GM10266 (cell line): ENCODE measurements around the gene SUMO2.
"Not testable (repeated sequence)": the region's sequence is repeated elsewhere in the genome, so short reads cannot be mapped to it uniquely, and the experiment has no call there.

ENCODE experiments used
- DNase-seq: peaks from one replicate; pipeline ENCODE4 v3.0.0; 2012; ENCODE audit errors: extremely low spot score
- TF ChIP-seq, protein P1 (sequence below): IDR thresholded peaks from 2 replicates; pipeline ENCODE4 v1.5.1; 2012; ENCODE audit warnings: mild to moderate bottlenecking, low read depth; ENCODE audit not compliant: control insufficient read depth, insufficient read depth; ENCODE audit errors: missing control alignments

SUMO2 gene

DNA sequence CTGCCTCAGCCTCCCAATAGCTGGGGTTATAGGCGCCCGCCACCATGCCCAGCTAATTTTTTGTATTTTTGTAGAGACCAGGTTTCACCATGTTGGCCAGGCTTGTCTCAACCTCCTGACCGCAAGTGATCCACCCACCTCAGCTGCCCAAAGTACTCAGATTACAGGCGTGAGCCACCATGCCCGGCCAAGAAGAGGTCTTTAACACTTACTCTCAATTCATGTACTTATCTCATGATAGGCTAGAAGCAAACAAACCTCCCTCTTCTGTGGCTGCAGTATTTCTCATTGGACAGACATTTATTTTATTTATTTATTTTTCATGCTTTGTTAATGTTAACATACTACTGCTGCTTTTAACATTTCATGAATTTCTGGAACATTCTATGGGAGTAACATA lies 44.2 kb downstream of the SUMO2 start:
- TF ChIP-seq, protein P1, sequence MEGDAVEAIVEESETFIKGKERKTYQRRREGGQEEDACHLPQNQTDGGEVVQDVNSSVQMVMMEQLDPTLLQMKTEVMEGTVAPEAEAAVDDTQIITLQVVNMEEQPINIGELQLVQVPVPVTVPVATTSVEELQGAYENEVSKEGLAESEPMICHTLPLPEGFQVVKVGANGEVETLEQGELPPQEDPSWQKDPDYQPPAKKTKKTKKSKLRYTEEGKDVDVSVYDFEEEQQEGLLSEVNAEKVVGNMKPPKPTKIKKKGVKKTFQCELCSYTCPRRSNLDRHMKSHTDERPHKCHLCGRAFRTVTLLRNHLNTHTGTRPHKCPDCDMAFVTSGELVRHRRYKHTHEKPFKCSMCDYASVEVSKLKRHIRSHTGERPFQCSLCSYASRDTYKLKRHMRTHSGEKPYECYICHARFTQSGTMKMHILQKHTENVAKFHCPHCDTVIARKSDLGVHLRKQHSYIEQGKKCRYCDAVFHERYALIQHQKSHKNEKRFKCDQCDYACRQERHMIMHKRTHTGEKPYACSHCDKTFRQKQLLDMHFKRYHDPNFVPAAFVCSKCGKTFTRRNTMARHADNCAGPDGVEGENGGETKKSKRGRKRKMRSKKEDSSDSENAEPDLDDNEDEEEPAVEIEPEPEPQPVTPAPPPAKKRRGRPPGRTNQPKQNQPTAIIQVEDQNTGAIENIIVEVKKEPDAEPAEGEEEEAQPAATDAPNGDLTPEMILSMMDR, result no peak
- DNase-seq, result no peak

DNA sequence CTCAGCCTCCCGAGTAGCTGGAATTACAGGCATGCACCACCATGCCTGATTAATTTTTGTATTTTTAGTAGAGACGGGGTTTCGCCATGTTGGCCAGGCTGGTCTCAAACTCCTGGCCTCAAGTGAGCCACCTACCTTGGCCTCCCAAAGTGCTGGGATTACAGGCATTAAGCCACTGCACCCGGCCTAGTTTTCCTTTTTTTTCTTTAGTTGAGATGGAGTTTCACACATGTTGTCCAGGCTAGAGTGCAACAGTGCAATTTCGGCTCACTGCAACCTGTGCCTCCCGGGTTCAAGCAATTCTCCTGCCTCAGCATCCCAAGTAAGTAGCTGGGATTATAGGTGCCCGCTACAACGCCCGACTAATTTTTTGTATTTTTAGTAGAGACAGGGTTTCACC lies 45.0 kb downstream of the SUMO2 start:
- not testable (repeated sequence) for DNase-seq

DNA sequence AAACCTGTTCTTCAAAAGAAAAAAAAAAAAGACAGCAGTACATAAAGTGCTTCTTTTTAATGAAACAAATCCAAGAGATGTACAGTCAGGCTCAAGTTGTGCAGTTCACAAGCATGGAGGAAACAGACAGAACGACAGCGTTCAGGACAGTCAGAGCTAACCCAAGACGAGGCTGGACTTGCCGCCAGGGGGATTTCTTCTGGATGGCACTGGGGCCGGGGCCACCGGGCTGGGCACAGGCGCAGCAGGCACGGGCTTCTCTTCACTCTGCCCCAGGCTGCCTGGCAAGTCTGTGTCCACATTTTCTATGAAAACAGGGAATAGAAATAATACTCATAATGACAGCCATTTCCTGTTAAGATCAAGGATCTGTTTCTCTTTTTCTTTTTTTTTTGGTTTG lies 46.8 kb downstream of the SUMO2 start:
- no peak for DNase-seq
- TF ChIP-seq, protein P1, result no peak

DNA sequence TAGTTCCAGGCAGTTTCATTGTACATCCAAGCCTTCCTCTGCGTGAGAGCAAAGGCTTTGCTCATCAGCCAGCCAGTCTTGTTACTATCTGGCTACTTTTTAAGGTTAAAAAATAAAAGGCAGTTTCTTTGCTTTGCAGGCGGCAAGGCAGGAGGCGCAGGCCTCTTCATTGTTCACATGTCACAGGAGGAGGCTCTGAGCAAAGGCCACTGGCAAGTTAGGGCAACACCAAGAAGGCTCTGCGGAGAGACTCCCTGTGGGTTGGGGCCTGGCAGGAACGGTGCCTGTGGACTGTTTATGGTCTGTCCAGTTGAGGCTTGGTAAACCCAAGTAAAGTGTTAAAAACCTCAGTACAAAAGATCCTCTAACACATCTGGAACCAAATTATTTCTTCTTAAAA lies 47.3 kb downstream of the SUMO2 start:
- TF ChIP-seq, protein P1, result no peak
- no peak for DNase-seq

DNA sequence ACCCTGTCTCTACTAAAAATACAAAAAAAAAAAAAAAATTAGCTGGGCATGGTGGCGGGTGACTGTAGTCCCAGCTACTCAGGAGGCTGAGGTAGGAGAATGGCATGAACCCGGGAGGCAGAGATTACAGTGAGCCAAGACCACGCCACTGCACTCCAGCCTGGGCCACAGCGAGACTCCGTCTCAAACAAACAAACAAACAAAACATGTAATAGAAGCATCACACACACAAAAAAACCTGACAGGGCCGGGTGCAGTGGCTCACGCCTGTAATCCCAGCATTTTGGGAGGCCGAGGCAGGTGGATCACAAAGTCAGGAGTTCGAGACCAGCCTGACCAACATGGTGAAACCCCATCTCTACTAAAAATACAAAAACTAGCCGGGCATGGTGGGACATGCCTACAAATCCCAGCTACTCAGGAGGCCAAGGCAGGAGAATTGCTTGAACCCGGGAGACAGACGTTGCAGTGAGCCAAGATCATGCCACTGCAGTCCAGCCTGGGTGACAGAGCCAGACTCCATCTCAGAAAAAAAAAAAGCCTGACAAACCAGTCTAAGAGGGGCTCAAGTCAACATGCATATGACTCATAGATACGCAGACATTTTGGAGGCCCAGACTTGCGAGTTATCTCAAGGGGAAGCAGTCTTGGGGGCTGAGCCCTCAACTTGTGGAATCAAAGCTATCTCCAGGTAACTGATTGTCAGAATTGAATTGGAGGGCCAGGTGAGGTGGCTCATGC lies 49.0 kb downstream of the SUMO2 start:
- not testable (repeated sequence) for DNase-seq

DNA sequence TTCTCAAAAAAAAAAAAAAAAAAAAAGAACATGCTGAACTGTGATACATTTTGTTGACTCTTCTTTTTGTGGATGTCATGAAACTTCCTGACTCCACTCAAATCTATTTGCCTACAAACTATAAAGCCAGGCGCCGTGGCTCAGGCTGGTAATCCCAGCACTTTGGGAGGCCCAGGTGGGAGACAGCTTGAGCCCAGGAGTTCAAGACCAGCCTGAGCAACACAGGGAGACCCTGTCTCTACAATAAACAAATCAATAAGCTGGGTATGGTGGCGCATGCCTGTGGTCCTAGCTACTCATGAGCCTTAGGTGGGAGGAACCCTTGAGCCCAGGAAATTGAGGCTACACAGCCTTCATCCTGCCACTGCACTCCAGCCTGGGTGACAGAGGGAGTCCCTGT lies 49.8 kb downstream of the SUMO2 start:
- TF ChIP-seq, protein P1, result no peak
- DNase-seq, result no peak

DNA sequence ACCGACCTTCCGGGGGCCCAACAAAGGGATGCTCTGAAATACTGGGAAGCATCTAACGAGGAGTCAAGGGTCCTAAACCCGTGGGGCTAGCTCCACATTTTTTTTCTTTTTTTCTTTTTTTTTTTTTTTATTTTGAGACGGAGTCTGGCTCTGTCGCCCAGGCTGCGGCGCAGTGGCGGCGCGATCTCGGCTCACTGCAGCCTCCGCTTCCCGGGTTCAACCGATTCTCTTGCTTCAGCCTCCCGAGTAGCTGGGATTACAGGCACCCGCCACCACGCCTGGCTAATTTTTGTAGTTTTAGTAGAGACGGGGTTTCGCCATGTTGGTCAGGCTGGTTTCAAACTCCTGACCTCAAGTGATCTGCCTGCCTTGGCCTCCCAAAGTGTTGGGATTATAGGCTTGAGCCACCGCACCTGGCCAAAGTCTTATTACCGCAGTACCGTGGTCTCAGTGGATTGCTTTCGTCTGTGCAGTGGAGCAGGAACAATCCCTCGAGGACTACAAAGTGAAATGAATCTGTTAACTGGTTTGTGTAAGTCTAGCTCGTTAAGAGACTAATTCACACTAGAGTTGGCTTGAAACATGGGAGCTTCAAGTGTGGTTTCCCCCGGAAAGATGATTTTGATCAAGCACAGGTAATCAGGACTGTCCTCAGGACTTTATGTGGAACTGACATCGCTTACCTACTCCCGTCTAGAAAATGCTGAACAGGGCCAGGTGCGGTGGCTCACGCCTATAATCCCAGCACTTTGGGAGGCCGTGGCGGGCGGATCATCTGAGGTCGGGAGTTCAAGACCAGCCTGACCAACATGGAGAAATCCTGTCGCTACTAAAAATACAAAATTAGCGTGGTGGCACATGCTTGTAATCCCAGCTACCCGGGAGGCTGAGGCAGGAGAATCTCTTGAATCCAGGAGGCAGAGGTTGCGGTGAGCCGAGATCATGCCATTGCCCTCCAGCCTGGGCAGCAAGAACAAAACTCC lies 50.5 kb downstream of the SUMO2 start:
- DNase-seq, result not testable (repeated sequence)

DNA sequence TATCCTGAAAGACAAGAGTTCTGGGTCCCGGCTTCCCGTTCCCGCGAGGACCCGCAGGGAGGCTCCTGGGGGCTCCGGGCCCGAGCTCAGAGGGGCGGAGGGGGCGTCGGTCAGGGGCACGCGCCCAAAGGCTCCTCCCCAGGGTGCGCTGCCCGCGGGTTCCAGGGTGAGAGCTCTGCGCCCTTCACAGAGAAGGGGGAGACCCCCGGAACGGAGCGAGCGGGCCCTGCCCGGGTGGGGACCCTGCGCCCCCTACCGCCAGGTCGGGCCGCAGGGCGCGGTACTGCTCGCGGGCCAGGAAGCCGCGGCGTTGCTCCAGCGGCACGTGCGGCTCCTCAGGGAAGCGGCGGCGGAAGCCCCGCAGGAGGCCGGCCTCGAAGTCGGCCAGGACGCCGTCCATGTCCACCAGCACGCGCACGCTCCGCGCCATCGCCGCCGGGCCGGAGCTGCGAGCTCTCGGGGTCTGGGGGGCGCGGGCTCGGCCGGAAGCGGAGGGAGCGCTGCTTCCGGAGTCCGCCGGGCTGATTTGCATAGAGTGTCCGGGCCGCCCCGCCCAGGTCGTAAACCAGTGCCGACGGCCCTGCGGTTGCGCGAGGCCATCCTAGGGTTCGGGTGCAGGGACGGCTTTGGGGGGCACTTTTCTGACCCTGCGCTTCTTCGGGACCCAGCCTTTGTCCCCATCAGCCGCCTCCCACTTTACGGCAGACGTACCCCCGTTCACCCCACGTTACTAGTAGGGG lies 51.3 kb downstream of the SUMO2 start, which contains the start of gene NT5C:
NT5C (minus strand) TSS at position 465 of the 740 bp plus-strand sequence; CDS start at position 430, 35 bp downstream.
- peak; percentile 92 for DNase-seq

More for the DNA sequence above, 51.3 kb downstream of the SUMO2 start, which contains the start of gene NT5C:
- TF ChIP-seq, protein P1, result peak; percentile 89
